K562 (cell line): Measurements from ENCODE around the gene IL37. TPM values are rescaled to one million over a fixed set of nuclear protein-coding genes. Genes with fewer than 3 reads are reported as not detected.

Experiments
- ARID1B ChIP-seq: fragments of 450-650 bp; IDR thresholded peaks from 2 replicates; pipeline ENCODE4 v1.6.1; 2016; ENCODE audit warnings: antibody characterized with exemption, mild to moderate bottlenecking, inconsistent platforms
- ELF4 ChIP-seq: fragments of 450-650 bp; formaldehyde crosslinking; IDR thresholded peaks from 2 replicates; pipeline ENCODE4 v1.4.0; 2022; ENCODE audit warnings: missing genetic modification characterization
- FOS ChIP-seq: IDR thresholded peaks from 3 replicates; pipeline ENCODE4 v1.6.1; 2011; ENCODE audit not compliant: insufficient read length; ENCODE audit errors: extremely low read depth
- IFI16 ChIP-seq: fragments of 250-450 bp; sonication (Bioruptor Pico); IDR thresholded peaks from 2 replicates; pipeline ENCODE4 v2.1.2; 2022; ENCODE audit warnings: mild to moderate bottlenecking, inconsistent platforms
- KAT8 ChIP-seq: fragments of 450-650 bp; IDR thresholded peaks from 2 replicates; pipeline ENCODE4 v1.6.1; 2016; ENCODE audit warnings: low read depth, mild to moderate bottlenecking
- L3MBTL2 ChIP-seq: fragments of 450-650 bp; IDR thresholded peaks from 2 replicates; pipeline ENCODE4 v1.6.1; 2016; ENCODE audit warnings: mild to moderate bottlenecking, moderate library complexity
- MEIS2 ChIP-seq: fragments of 450-650 bp; IDR thresholded peaks from 2 replicates; pipeline ENCODE4 v1.6.1; 2014; ENCODE audit warnings: mild to moderate bottlenecking; ENCODE audit not compliant: partially characterized antibody
- POLR2AphosphoS5 ChIP-seq: IDR thresholded peaks from 2 replicates; pipeline ENCODE4 v1.6.1; 2011; ENCODE audit warnings: mild to moderate bottlenecking, low read depth, low read length, moderate library complexity; ENCODE audit not compliant: control insufficient read depth, insufficient read depth
- POLR3A ChIP-seq: IDR thresholded peaks from 2 replicates; pipeline ENCODE4 v1.6.1; 2011; ENCODE audit warnings: borderline replicate concordance, mild to moderate bottlenecking, moderate library complexity; ENCODE audit not compliant: insufficient read length, insufficient read depth; ENCODE audit errors: extremely low read depth
- RAD21 ChIP-seq, 2 experiments: fragments of 250-450 bp in 1 of 2; fragments of 450-650 bp in 1 of 2; sonication (Bioruptor Pico) in 1 of 2; formaldehyde crosslinking in 1 of 2; IDR thresholded peaks in 1 of 2; conservative IDR thresholded peaks in 1 of 2; 2 replicates each; pipeline versions ENCODE4 v1.4.0 to v1.8.0; 2020 to 2022; ENCODE audit warnings: mild to moderate bottlenecking in 2 of 2, moderate library complexity in 1 of 2
- RBM39 ChIP-seq: fragments of 200-400 bp; formaldehyde crosslinking; optimal IDR thresholded peaks from 2 replicates; pipeline ENCODE3; 2018; ENCODE audit warnings: low read depth, low read length
- RUNX1 ChIP-seq: sonication (generic); IDR thresholded peaks from 2 replicates; pipeline ENCODE4 v1.6.1; 2016; ENCODE audit warnings: antibody characterized with exemption, low read depth
- TFE3 ChIP-seq: fragments of 450-650 bp; formaldehyde crosslinking; IDR thresholded peaks from 2 replicates; pipeline ENCODE4 v1.4.0; 2020; ENCODE audit warnings: mild to moderate bottlenecking, mixed read lengths
- ZNF253 ChIP-seq: fragments of 250-450 bp; sonication (Bioruptor Pico); conservative IDR thresholded peaks from 2 replicates; pipeline ENCODE4 v1.6.1; 2021; ENCODE audit warnings: mild to moderate bottlenecking
- ZNF3 ChIP-seq: fragments of 250-450 bp; sonication (Bioruptor Pico); IDR thresholded peaks from 2 replicates; pipeline ENCODE4 v1.5.0; 2021; ENCODE audit warnings: mild to moderate bottlenecking, moderate library complexity
- ZNF354B ChIP-seq: fragments of 250-450 bp; sonication (Bioruptor Pico); IDR thresholded peaks from 2 replicates; pipeline ENCODE4 v1.4.0; 2020
- ZNF407 ChIP-seq: fragments of 450-650 bp; IDR thresholded peaks from 2 replicates; pipeline ENCODE4 v1.6.1; 2016; ENCODE audit warnings: low read depth
- polyA plus RNA-seq, 8 experiments: library from polyadenylated mRNA; depleted of rRNA in 4 of 8; stranded (reverse) in 5 of 8; unstranded in 3 of 8; fragments of >200 nt; fragmentation: Nextera tagmentation in 2 of 8; fragmentation: Illumina TruSeq in 1 of 8; extraction: Ambion mirVana in 2 of 8; extraction: Trizol in 1 of 8; gene quantifications; 2 replicates each; pipeline versions ENCODE4 v1.2.1 to v1.2.3, GENCODE V29; 2011 to 2014; ENCODE audit warnings: inconsistent platforms in 1 of 8, missing spikeins in 1 of 8
- total RNA-seq, 7 experiments: library from RNA; depleted of rRNA in 6 of 7; stranded (reverse); fragments of >200 nt in 6 of 7; fragmentation: Illumina TruSeq in 2 of 7; extraction: Trizol in 2 of 7; gene quantifications; 2 replicates each; pipeline versions ENCODE4 v1.2.1 to v1.2.3, GENCODE V29; 2011 to 2021; ENCODE audit warnings: low replicate concordance in 1 of 7

Gene IL37
- total and polyA plus RNA-seq, 9 of the 15 experiments (the other 6 are each of a cell fraction or from before 2014, with no cell fraction given) = not detected

GRCh38 chr2:112881217-112881985 is 29.6 kb upstream of the IL37 start (continued):
- no peak for TF ChIP-seq ZNF253
- no peak for TF ChIP-seq IFI16 (CRISPR knock-in tag)
- no peak for TF ChIP-seq MEIS2
- TF ChIP-seq ZNF407 = no peak
- no peak for TF ChIP-seq RBM39
- TF ChIP-seq TFE3 (CRISPR knock-in tag) = no peak
- TF ChIP-seq POLR3A = no peak
- TF ChIP-seq FOS = no peak
- TF ChIP-seq ZNF3 (CRISPR knock-in tag) = no peak
- TF ChIP-seq ZNF354B (CRISPR knock-in tag) = no peak
- no peak for TF ChIP-seq ELF4 (CRISPR knock-in tag)
- no peak for TF ChIP-seq RAD21 (CRISPR knock-in tag; conservative IDR thresholded peaks at IDR 0.05 in 1 of 2, IDR thresholded peaks at IDR 0.05 in 1 of 2)
- peak; percentile 75 for TF ChIP-seq ARID1B
- no peak for TF ChIP-seq L3MBTL2
- TF ChIP-seq POLR2AphosphoS5 = no peak
- no peak for TF ChIP-seq RUNX1
- no peak for TF ChIP-seq KAT8
